HepG2 (cell line): ENCODE measurements around the gene NPHP3. TPM values are rescaled to one million over a fixed set of nuclear protein-coding genes. Genes with fewer than 3 reads are reported as not detected.
A peak's percentile ranks its signal among the peaks of the same experiment; 100 is the strongest.

ENCODE experiments used
- AGO1 ChIP-seq: fragments of 200-400 bp; formaldehyde crosslinking; IDR thresholded peaks from 2 replicates; pipeline ENCODE4 v1.6.1; 2017; ENCODE audit warnings: mild to moderate bottlenecking, low read depth, low read length, moderate library complexity; ENCODE audit not compliant: poor library complexity, severe bottlenecking
- CEBPB ChIP-seq: IDR thresholded peaks from 2 replicates; pipeline ENCODE4 v1.6.1; 2011; ENCODE audit warnings: low read depth, low read length, improper control_type of control experiment, borderline replicate concordance
- CHD2 ChIP-seq: IDR thresholded peaks from 2 replicates; pipeline ENCODE4 v1.6.1; 2011; ENCODE audit warnings: low read depth, low read length, improper control_type of control experiment
- DNMT1 ChIP-seq: sonication (generic); formaldehyde crosslinking; IDR thresholded peaks from 2 replicates; pipeline ENCODE4 v1.5.1; 2020; ENCODE audit warnings: mild to moderate bottlenecking, missing genetic modification reagents
- KAT8 ChIP-seq: IDR thresholded peaks from 2 replicates; pipeline ENCODE4 v1.6.1; 2016; ENCODE audit warnings: missing genetic modification reagents, missing compliant biosample characterization
- NR2C2 ChIP-seq: sonication (generic); formaldehyde crosslinking; IDR thresholded peaks from 2 replicates; pipeline ENCODE4 v1.4.0; 2020; ENCODE audit warnings: missing genetic modification reagents, mild to moderate bottlenecking, moderate library complexity, borderline replicate concordance
- SNAPC2 ChIP-seq: sonication (generic); formaldehyde crosslinking; IDR thresholded peaks from 2 replicates; pipeline ENCODE4 v1.8.1; 2022; ENCODE audit warnings: mild to moderate bottlenecking, missing genetic modification reagents
- TOPORS ChIP-seq: sonication (generic); formaldehyde crosslinking; IDR thresholded peaks from 2 replicates; pipeline ENCODE4 v1.8.0; 2023; ENCODE audit warnings: mild to moderate bottlenecking, missing genetic modification reagents
- ZNF274 ChIP-seq: sonication (generic); formaldehyde crosslinking; IDR thresholded peaks from 2 replicates; pipeline ENCODE4 v1.5.1; 2020; ENCODE audit warnings: mild to moderate bottlenecking, missing genetic modification reagents
- ZNF343 ChIP-seq: sonication (generic); formaldehyde crosslinking; IDR thresholded peaks from 2 replicates; pipeline ENCODE4 v1.4.0; 2020; ENCODE audit warnings: mild to moderate bottlenecking, missing genetic modification reagents
- ZNF383 ChIP-seq: sonication (generic); formaldehyde crosslinking; IDR thresholded peaks from 2 replicates; pipeline ENCODE4 v1.4.0; 2020; ENCODE audit warnings: missing genetic modification reagents, mild to moderate bottlenecking, borderline replicate concordance
- polyA plus RNA-seq, 8 experiments: library from polyadenylated mRNA; depleted of rRNA in 3 of 8; stranded (reverse) in 7 of 8; unstranded in 1 of 8; fragments of >200 nt; fragmentation: Illumina TruSeq in 4 of 8; extraction: Trizol in 4 of 8; gene quantifications; 2 replicates each; pipeline versions ENCODE4 v1.2.1 to v1.2.3, GENCODE V29; 2011 to 2016; ENCODE audit warnings: low read depth in 4 of 8, missing spikeins in 1 of 8, mixed read lengths in 1 of 8; ENCODE audit not compliant: insufficient read depth in 1 of 8
- total RNA-seq, 5 experiments: library from RNA; depleted of rRNA; stranded (reverse); fragments of >200 nt; fragmentation: Illumina TruSeq; extraction: Trizol; gene quantifications; 2 replicates each; pipeline ENCODE4 v1.2.3, GENCODE V29; 2016; ENCODE audit warnings: low read depth in 1 of 5
- TF ChIP-seq, protein P1 (sequence below): sonication (generic); formaldehyde crosslinking; IDR thresholded peaks from 2 replicates; pipeline ENCODE4 v1.8.0; 2022; ENCODE audit warnings: low read depth, missing genetic modification reagents
- TF ChIP-seq, protein P2 (sequence below): sonication (generic); formaldehyde crosslinking; IDR thresholded peaks from one replicate; pipeline ENCODE4 v1.5.1; 2020; ENCODE audit warnings: mild to moderate bottlenecking, missing genetic modification reagents; ENCODE audit errors: not compliant biosample characterization
- TF ChIP-seq, protein P3 (sequence below): IDR thresholded peaks from 2 replicates; pipeline ENCODE4 v1.6.1; 2012; ENCODE audit warnings: inconsistent platforms
- TF ChIP-seq, protein P4 (sequence below): sonication (generic); formaldehyde crosslinking; IDR thresholded peaks from 2 replicates; pipeline ENCODE4 v1.5.0; 2020; ENCODE audit warnings: missing genetic modification reagents

The NPHP3 gene
- total and polyA plus RNA-seq, 2 of the 13 experiments (the other 11 are each of a cell fraction or from before 2014, with no cell fraction given) = 11.0 to 20.2 TPM

DNA sequence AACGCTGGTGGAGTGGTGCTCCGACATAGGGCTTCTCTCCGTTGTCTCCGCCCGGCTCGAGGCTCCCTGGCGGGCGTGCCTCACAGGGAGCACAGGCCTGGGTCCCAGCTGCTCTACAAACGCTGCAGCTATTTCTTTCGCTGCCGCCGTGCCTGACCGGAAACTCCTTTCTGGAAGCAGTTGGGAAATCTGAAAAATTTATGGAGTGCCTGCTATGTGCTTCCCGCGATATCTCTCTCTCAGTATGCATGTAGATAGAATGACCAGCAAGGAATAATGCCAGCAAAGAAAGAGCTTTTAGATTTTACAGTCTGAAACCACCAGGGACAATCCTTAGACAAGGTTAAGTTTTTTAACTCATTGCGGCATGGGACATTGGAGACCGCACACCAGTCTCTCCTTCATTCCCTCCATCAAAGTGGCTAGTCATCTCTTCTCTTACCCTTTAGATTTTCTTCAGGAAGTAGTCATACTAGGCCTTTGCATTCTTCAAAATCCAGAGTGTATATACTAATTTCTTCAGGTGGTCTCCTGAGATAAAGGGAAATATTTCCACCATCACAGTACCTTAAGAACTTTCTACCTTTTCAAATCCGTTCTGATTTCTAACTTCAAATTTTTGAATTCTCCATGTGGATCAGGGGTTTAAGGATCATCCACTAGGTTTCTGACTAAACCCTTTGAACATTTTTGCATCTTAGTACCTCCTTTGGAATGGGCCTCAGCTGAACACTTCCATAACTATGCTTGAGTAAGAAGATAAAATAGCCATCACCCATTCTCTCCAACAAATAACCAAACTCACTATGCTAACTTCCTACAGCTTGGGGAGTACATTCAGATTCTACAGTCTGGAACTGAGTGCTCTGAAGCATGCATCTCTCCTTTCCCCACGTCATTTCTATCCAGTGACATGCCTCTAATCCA is 1.1 kb upstream of the NPHP3 start (continued):
- TF ChIP-seq AGO1 = no peak
- TF ChIP-seq, protein P1, sequence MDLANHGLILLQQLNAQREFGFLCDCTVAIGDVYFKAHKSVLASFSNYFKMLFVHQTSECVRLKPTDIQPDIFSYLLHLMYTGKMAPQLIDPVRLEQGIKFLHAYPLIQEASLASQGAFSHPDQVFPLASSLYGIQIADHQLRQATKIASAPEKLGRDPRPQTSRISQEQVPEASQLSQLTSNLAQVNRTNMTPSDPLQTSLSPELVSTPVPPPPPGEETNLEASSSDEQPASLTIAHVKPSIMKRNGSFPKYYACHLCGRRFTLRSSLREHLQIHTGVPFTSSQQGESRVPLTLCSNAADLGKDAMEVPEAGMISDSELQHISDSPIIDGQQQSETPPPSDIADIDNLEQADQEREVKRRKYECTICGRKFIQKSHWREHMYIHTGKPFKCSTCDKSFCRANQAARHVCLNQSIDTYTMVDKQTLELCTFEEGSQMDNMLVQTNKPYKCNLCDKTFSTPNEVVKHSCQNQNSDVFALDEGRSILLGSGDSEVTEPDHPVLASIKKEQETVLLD = no peak
- peak; percentile 37; the same call in 1 of the 2 replicates for TF ChIP-seq KAT8
- TF ChIP-seq TOPORS (CRISPR knock-in tag) = no peak
- TF ChIP-seq ZNF343 = no peak
- TF ChIP-seq CEBPB = no peak; the same call in 1 of the 2 replicates
- TF ChIP-seq NR2C2 = no peak
- TF ChIP-seq, protein P2, sequence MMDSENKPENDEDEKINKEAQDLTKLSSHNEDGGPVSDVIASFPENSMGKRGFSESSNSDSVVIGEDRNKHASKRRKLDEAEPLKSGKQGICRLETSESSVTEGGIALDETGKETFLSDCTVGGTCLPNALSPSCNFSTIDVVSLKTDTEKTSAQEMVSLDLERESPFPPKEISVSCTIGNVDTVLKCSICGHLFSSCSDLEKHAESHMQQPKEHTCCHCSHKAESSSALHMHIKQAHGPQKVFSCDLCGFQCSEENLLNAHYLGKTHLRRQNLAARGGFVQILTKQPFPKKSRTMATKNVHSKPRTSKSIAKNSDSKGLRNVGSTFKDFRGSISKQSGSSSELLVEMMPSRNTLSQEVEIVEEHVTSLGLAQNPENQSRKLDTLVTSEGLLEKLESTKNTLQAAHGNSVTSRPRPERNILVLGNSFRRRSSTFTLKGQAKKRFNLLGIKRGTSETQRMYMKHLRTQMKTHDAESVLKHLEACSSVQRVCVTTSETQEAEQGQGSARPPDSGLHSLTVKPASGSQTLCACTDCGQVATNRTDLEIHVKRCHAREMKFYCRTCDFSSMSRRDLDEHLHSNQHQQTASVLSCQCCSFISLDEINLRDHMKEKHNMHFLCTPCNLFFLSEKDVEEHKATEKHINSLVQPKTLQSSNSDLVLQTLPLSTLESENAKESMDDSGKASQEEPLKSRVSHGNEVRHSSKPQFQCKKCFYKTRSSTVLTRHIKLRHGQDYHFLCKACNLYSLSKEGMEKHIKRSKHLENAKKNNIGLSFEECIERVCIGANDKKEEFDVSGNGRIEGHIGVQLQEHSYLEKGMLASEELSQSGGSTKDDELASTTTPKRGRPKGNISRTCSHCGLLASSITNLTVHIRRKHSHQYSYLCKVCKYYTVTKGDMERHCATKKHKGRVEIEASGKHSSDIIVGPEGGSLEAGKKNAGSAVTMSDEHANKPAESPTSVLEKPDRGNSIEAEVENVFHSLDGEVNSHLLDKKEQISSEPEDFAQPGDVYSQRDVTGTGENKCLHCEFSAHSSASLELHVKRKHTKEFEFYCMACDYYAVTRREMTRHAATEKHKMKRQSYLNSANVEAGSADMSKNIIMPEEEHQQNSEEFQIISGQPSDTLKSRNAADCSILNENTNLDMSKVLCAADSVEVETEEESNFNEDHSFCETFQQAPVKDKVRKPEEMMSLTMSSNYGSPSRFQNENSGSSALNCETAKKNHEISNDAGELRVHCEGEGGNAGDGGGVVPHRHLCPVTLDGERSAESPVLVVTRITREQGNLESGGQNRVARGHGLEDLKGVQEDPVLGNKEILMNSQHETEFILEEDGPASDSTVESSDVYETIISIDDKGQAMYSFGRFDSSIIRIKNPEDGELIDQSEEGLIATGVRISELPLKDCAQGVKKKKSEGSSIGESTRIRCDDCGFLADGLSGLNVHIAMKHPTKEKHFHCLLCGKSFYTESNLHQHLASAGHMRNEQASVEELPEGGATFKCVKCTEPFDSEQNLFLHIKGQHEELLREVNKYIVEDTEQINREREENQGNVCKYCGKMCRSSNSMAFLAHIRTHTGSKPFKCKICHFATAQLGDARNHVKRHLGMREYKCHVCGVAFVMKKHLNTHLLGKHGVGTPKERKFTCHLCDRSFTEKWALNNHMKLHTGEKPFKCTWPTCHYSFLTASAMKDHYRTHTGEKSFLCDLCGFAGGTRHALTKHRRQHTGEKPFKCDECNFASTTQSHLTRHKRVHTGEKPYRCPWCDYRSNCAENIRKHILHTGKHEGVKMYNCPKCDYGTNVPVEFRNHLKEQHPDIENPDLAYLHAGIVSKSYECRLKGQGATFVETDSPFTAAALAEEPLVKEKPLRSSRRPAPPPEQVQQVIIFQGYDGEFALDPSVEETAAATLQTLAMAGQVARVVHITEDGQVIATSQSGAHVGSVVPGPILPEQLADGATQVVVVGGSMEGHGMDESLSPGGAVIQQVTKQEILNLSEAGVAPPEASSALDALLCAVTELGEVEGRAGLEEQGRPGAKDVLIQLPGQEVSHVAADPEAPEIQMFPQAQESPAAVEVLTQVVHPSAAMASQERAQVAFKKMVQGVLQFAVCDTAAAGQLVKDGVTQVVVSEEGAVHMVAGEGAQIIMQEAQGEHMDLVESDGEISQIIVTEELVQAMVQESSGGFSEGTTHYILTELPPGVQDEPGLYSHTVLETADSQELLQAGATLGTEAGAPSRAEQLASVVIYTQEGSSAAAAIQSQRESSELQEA = no peak
- peak; percentile 88 for TF ChIP-seq CHD2
- TF ChIP-seq, protein P3, sequence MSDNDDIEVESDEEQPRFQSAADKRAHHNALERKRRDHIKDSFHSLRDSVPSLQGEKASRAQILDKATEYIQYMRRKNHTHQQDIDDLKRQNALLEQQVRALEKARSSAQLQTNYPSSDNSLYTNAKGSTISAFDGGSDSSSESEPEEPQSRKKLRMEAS = peak; percentile 67; the same call in 1 of the 2 replicates
- TF ChIP-seq, protein P4, sequence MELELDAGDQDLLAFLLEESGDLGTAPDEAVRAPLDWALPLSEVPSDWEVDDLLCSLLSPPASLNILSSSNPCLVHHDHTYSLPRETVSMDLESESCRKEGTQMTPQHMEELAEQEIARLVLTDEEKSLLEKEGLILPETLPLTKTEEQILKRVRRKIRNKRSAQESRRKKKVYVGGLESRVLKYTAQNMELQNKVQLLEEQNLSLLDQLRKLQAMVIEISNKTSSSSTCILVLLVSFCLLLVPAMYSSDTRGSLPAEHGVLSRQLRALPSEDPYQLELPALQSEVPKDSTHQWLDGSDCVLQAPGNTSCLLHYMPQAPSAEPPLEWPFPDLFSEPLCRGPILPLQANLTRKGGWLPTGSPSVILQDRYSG (CRISPR knock-in tag) = no peak
- peak; percentile 32; the same call in 1 of the 2 replicates for TF ChIP-seq ZNF274 (CRISPR knock-in tag)
- no peak for TF ChIP-seq DNMT1 (CRISPR knock-in tag)
- TF ChIP-seq ZNF383 (CRISPR knock-in tag) = no peak
- TF ChIP-seq SNAPC2 = no peak
